ENCODE measurements around the gene UBTD1.

Gene UBTD1

GRCh38 chr10:97482381-97482780 is 16.3 kb upstream of the UBTD1 start:
- DNase-seq (ENCODE audit: insufficient read length, low spot score), result no peak
- TF ChIP-seq CTCF (IDR thresholded peaks at IDR 0.05; ENCODE audit: insufficient read depth, missing control alignments), result no peak
- no peak for FAIRE-seq

- FAIRE-seq, result no peak
- no peak for DNase-seq (ENCODE audit: insufficient read length, low spot score)
- no peak for TF ChIP-seq CTCF (IDR thresholded peaks at IDR 0.05; ENCODE audit: insufficient read depth, missing control alignments)
These were observed 15.2 kb upstream of the UBTD1 start for GRCh38 chr10:97483506-97483905.

GRCh38 chr10:97483921-97484320 is 14.8 kb upstream of the UBTD1 start:
- TF ChIP-seq CTCF (IDR thresholded peaks at IDR 0.05; ENCODE audit: insufficient read depth, missing control alignments), result no peak
- FAIRE-seq (no peak), DNase-seq (ENCODE audit: insufficient read length, low spot score) (no peak)

- DNase-seq (ENCODE audit: insufficient read length, low spot score), result no peak
- no peak for FAIRE-seq
- no peak for TF ChIP-seq CTCF (IDR thresholded peaks at IDR 0.05; ENCODE audit: insufficient read depth, missing control alignments)
These were observed 13.0 kb upstream of the UBTD1 start for GRCh38 chr10:97485647-97486281.

GRCh38 chr10:97490592-97490991 is 8.1 kb upstream of the UBTD1 start:
- DNase-seq (ENCODE audit: insufficient read length, low spot score) (no peak), FAIRE-seq (no peak)
- TF ChIP-seq CTCF (IDR thresholded peaks at IDR 0.05; ENCODE audit: insufficient read depth, missing control alignments), result no peak

GRCh38 chr10:97494151-97494550 is 4.6 kb upstream of the UBTD1 start:
- no peak for TF ChIP-seq CTCF (IDR thresholded peaks at IDR 0.05; ENCODE audit: insufficient read depth, missing control alignments)
- DNase-seq (ENCODE audit: insufficient read length, low spot score) (no peak), FAIRE-seq (no peak)

- FAIRE-seq (no peak), DNase-seq (ENCODE audit: insufficient read length, low spot score) (no peak)
- no peak for TF ChIP-seq CTCF (IDR thresholded peaks at IDR 0.05; ENCODE audit: insufficient read depth, missing control alignments)
These were observed 3.7 kb upstream of the UBTD1 start for GRCh38 chr10:97494863-97495506.
